ENCODE data around the gene CERS1.

Gene CERS1

GRCh38 chr19:18939922-18940768 is 44.2 kb upstream of the CERS1 start:
- H2AFZ ChIP-seq (ENCODE audit: low read length) = no peak overlapping the region

GRCh38 chr19:18939163-18939562 is 43.2 kb upstream of the CERS1 start:
- H3K36me3 ChIP-seq (ENCODE audit: insufficient read depth, low read length) = no peaks in the 10 kb centered on the region
- H3K27me3 ChIP-seq (ENCODE audit: insufficient read depth, low read length) = peaks cover 3% of the 10 kb centered on the region; the same call in 1 of the 2 replicates
- no peaks in the 10 kb centered on the region for H3K79me2 ChIP-seq (ENCODE audit: insufficient read depth, low read length)
- H3K4me2 ChIP-seq (ENCODE audit: low read length) = no peak overlapping the region
- peaks cover 9% of the 10 kb centered on the region for H3K4me1 ChIP-seq (ENCODE audit: insufficient read depth, low read length, severe bottlenecking)
- no peaks in the 10 kb centered on the region for H3F3A ChIP-seq (ENCODE audit: insufficient read depth, low read length)
- no peak for TF ChIP-seq CTCF (IDR thresholded peaks at IDR 0.05; ENCODE audit: low read length)
- TF ChIP-seq EZH2 (IDR thresholded peaks at IDR 0.05; ENCODE audit: borderline replicate concordance, low read length) = no peak
- no peak overlapping the region for H2AFZ ChIP-seq (ENCODE audit: low read length)
- H3K9me2 ChIP-seq (ENCODE audit: low read depth, low read length) = no peaks in the 10 kb centered on the region
- no peak overlapping the region for H3K9ac ChIP-seq (ENCODE audit: low read length)
- H3K9me3 ChIP-seq (ENCODE audit: low read length) = no peaks in the 10 kb centered on the region
- H3K27ac ChIP-seq (ENCODE audit: low read depth, low read length, poor library complexity, severe bottlenecking) = no peak overlapping the region
- no peak overlapping the region for H3K4me3 ChIP-seq (ENCODE audit: low read depth, low read length, poor library complexity, severe bottlenecking)
- H4K20me1 ChIP-seq (ENCODE audit: insufficient read depth, low read length) = no peaks in the 10 kb centered on the region

More at GRCh38 chr19:18939922-18940768, 44.2 kb upstream of the CERS1 start:
- Histone ChIP-seq H3K9me2 (ENCODE audit: low read depth, low read length) (no peaks in the 10 kb centered on the region), H3K27me3 (ENCODE audit: insufficient read depth, low read length) (peaks cover 3% of the 10 kb centered on the region; the same call in 1 of the 2 replicates), H3F3A (ENCODE audit: insufficient read depth, low read length) (no peaks in the 10 kb centered on the region), H3K4me1 (ENCODE audit: insufficient read depth, low read length, severe bottlenecking) (peaks cover 9% of the 10 kb centered on the region), H4K20me1 (ENCODE audit: insufficient read depth, low read length) (no peaks in the 10 kb centered on the region), H3K79me2 (ENCODE audit: insufficient read depth, low read length) (no peaks in the 10 kb centered on the region), H3K36me3 (ENCODE audit: insufficient read depth, low read length) (no peaks in the 10 kb centered on the region), H3K4me2 (ENCODE audit: low read length) (peak overlapping the region; percentile 65), H3K4me3 (ENCODE audit: low read depth, low read length, poor library complexity, severe bottlenecking) (peak overlapping the region; percentile 54), H3K27ac (ENCODE audit: low read depth, low read length, poor library complexity, severe bottlenecking) (no peak overlapping the region), H3K9ac (ENCODE audit: low read length) (peak overlapping the region; percentile 42; the same call in 1 of the 2 replicates), H3K9me3 (ENCODE audit: low read length) (no peaks in the 10 kb centered on the region)
- TF ChIP-seq EZH2 (IDR thresholded peaks at IDR 0.05; ENCODE audit: borderline replicate concordance, low read length) (no peak), CTCF (IDR thresholded peaks at IDR 0.05; ENCODE audit: low read length) (no peak)

- H2AFZ ChIP-seq (ENCODE audit: low read length) = no peak overlapping the region
- H3K4me1 ChIP-seq (ENCODE audit: insufficient read depth, low read length, severe bottlenecking) = no peaks in the 10 kb centered on the region
- H3K27me3 ChIP-seq (ENCODE audit: insufficient read depth, low read length) = no peaks in the 10 kb centered on the region
- peaks cover 5% of the 10 kb centered on the region for H3K36me3 ChIP-seq (ENCODE audit: insufficient read depth, low read length)
- no peak overlapping the region for H3K27ac ChIP-seq (ENCODE audit: low read depth, low read length, poor library complexity, severe bottlenecking)
- H3K79me2 ChIP-seq (ENCODE audit: insufficient read depth, low read length) = no peaks in the 10 kb centered on the region
- no peaks in the 10 kb centered on the region for H3K9me3 ChIP-seq (ENCODE audit: low read length)
- H3K4me3 ChIP-seq (ENCODE audit: low read depth, low read length, poor library complexity, severe bottlenecking) = no peak overlapping the region
- no peak for TF ChIP-seq CTCF (IDR thresholded peaks at IDR 0.05; ENCODE audit: low read length)
- TF ChIP-seq EZH2 (IDR thresholded peaks at IDR 0.05; ENCODE audit: borderline replicate concordance, low read length) = no peak
- H4K20me1 ChIP-seq (ENCODE audit: insufficient read depth, low read length) = no peaks in the 10 kb centered on the region
- H3K4me2 ChIP-seq (ENCODE audit: low read length) = no peak overlapping the region
- no peak overlapping the region for H3K9ac ChIP-seq (ENCODE audit: low read length)
- H3K9me2 ChIP-seq (ENCODE audit: low read depth, low read length) = no peaks in the 10 kb centered on the region
- no peaks in the 10 kb centered on the region; the same call in 1 of the 2 replicates for H3F3A ChIP-seq (ENCODE audit: insufficient read depth, low read length)
Observed at GRCh38 chr19:18933297-18933696, 37.3 kb upstream of the CERS1 start.

Measured in OCI-LY1 (cell line).